ENCODE measurements around the gene MYOZ1.
"Not testable (repeated sequence)": the region's sequence is repeated elsewhere in the genome, so short reads cannot be mapped to it uniquely, and the experiment has no call there.

- TF ChIP-seq CTCF (IDR thresholded peaks at IDR 0.05; ENCODE audit: low read depth, low read length); EZH2phosphoT487 (IDR thresholded peaks at IDR 0.05; ENCODE audit: low read depth): not testable (repeated sequence)
Measured at GRCh38 chr10:73663621-73664020, 22.3 kb upstream of the MYOZ1 start.
